ENCODE data around the gene DNAJC7. TPM values are rescaled to one million over a fixed set of nuclear protein-coding genes. Genes with fewer than 3 reads are reported as not detected.

DNAJC7 gene
- total RNA-seq (10 to 100 TPM; 62.1 to 82.0 TPM), polyA plus RNA-seq (ENCODE audit: insufficient read length in 6 of 6) (100 to 1,000 TPM; 131 to 161 (median 141) TPM)
- long read RNA-seq, donor 1, transcript DNAJC7-203 (14 exons, 2,022 nt) = minor isoform, 17 of 162 reads
- long read RNA-seq, donor 1, transcript DNAJC7-217 (1 exons, 1,762 nt) = major isoform, 74 of 162 reads
- long read RNA-seq, donor 1, partial matches to known transcripts = 39 of 162 reads
- long read RNA-seq, donor 1, other reads (novel, unspliced or antisense) = 30 of 162 reads
- long read RNA-seq, donor 2, transcript DNAJC7-217 (1 exons, 1,762 nt) = major isoform, 54 of 83 reads
- long read RNA-seq, donor 2, transcript DNAJC7-203 (14 exons, 2,022 nt) = minor isoform, 7 of 83 reads
- long read RNA-seq, donor 2, partial matches to known transcripts = 20 of 83 reads
- long read RNA-seq, donor 2, other reads (novel, unspliced or antisense) = 0 of 83 reads
- long read RNA-seq, donor 3, transcript DNAJC7-203 (14 exons, 2,022 nt) = major isoform, 16 of 44 reads
- long read RNA-seq, donor 3, transcript DNAJC7-217 (1 exons, 1,762 nt) = minor isoform, 14 of 44 reads
- long read RNA-seq, donor 3, partial matches to known transcripts = 13 of 44 reads
- long read RNA-seq, donor 3, other reads (novel, unspliced or antisense) = 0 of 44 reads
- long read RNA-seq, donor 4, transcript DNAJC7-203 (14 exons, 2,022 nt) = major isoform, 7 of 41 reads
- long read RNA-seq, donor 4, partial matches to known transcripts = 32 of 41 reads
- long read RNA-seq, donor 4, other reads (novel, unspliced or antisense) = 2 of 41 reads
- long read RNA-seq, donor 5, transcript DNAJC7-217 (1 exons, 1,762 nt) = major isoform, 42 of 50 reads
- long read RNA-seq, donor 5, transcript DNAJC7-203 (14 exons, 2,022 nt) = minor isoform, 6 of 50 reads
- long read RNA-seq, donor 5, partial matches to known transcripts = 0 of 50 reads
- long read RNA-seq, donor 5, other reads (novel, unspliced or antisense) = 0 of 50 reads
- long read RNA-seq, donor 6, transcript DNAJC7-217 (1 exons, 1,762 nt) = major isoform, 22 of 39 reads
- long read RNA-seq, donor 6, transcript DNAJC7-203 (14 exons, 2,022 nt) = minor isoform, 10 of 39 reads
- long read RNA-seq, donor 6, partial matches to known transcripts = 5 of 39 reads
- long read RNA-seq, donor 6, other reads (novel, unspliced or antisense) = 0 of 39 reads
- long read RNA-seq, donor 7, transcript DNAJC7-217 (1 exons, 1,762 nt) = major isoform, 53 of 75 reads
- long read RNA-seq, donor 7, transcript DNAJC7-203 (14 exons, 2,022 nt) = minor isoform, 6 of 75 reads
- long read RNA-seq, donor 7, partial matches to known transcripts = 13 of 75 reads
- long read RNA-seq, donor 7, other reads (novel, unspliced or antisense) = 0 of 75 reads
- long read RNA-seq, donor 8, transcript DNAJC7-203 (14 exons, 2,022 nt) = minor isoform, 9 of 71 reads
- long read RNA-seq, donor 8, transcript DNAJC7-217 (1 exons, 1,762 nt) = major isoform, 43 of 71 reads
- long read RNA-seq, donor 8, partial matches to known transcripts = 19 of 71 reads
- long read RNA-seq, donor 8, other reads (novel, unspliced or antisense) = 0 of 71 reads
- long read RNA-seq, donor 9 = 0 reads
- long read RNA-seq, donor 10, partial matches to known transcripts = 28 of 29 reads
- long read RNA-seq, donor 10, other reads (novel, unspliced or antisense) = 1 of 29 reads
- long read RNA-seq, donor 11 = 0 reads
- long read RNA-seq, donor 12, transcript DNAJC7-217 (1 exons, 1,762 nt) = major isoform, 36 of 57 reads
- long read RNA-seq, donor 12, transcript DNAJC7-203 (14 exons, 2,022 nt) = minor isoform, 11 of 57 reads
- long read RNA-seq, donor 12, partial matches to known transcripts = 9 of 57 reads
- long read RNA-seq, donor 12, other reads (novel, unspliced or antisense) = 0 of 57 reads

DNA sequence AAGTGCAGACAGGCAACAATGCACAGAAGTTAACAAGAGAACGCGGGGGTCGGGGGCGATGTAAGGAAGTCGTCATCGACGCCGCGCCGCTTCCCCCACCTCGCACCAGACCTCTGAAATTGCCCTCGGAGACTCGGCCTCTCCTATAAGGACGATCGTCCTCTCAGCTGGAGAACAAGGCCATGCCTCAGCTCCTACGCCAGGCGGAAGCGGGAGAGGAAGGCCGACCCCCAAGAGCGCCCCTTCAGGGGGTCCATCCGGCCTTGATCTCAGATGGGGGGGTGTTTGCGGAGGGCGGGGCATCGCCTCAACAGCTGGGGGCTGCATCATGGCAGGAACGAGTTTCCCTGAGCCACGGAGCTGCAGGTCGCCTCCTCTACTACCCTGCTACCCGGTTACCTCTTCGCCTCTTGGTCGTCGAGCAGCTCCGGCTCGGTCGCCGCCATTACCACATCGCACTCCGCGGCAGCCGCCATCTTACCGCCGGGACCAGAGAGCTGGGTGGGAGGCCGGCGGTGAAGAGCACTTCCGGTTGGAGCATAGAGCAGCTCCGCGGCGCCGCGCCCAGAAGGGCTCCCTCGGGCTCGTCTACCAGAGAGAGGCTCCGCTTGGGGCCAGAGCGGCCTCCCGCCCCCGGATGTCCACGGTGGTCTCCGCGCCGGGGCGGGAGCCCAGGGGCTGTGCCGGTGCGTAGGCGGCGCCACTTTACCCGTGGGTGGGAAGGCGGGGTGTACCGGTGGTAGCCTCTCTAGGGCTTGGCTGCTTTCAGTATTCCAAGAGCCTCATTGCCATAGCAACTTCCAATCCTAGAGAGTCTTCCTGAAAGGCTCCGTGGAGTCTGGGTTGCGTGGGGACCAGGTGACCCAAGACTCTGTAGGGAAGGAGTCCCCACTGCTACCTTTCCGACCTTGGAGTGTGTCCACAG is at the start of gene DNAJC7:
DNAJC7 (minus strand) TSS at position 499 of the 925 bp plus-strand sequence; CDS start at position 476, 23 bp downstream.
- DNase-seq (peak; percentile 89 to 98 (median 95)), ATAC-seq (peak; percentile 94)
- no peak for TF ChIP-seq CTCF (IDR thresholded peaks at IDR 0.05)
- H3K36me3 ChIP-seq = peaks cover 0 to 12% of the 10 kb centered on the region in 2 donors
- no peaks in the 10 kb centered on the region for H3K9me3 ChIP-seq
- H3K27me3 ChIP-seq = no peaks in the 10 kb centered on the region
- intact Hi-C loops (cut with DNase I) = loop anchor here in 1 of 2 donors (10.0 kb wide), 1 partner anchor 52 kb away; the partner anchor contains the start of gene CNP
- H3K4me3 ChIP-seq = peak within 1 kb of the TSS; percentile 90 to 96
- peak within 1 kb of the TSS; percentile 93 to 94 for H3K27ac ChIP-seq
- H3K4me1 ChIP-seq = peaks cover 21 to 72% of the 10 kb centered on the region in 2 donors

- intact Hi-C loops (cut with DNase I) = no loop called here
- DNase-seq (no peak), ATAC-seq (no peak)
- peaks cover 0 to 10% of the 10 kb centered on the region in 2 donors for H3K4me1 ChIP-seq
- no peak overlapping the region for H3K27ac ChIP-seq
- peaks cover 0 to 9% of the 10 kb centered on the region in 2 donors for H3K27me3 ChIP-seq
- no peak overlapping the region for H3K4me3 ChIP-seq
- H3K36me3 ChIP-seq = no peaks in the 10 kb centered on the region
- H3K9me3 ChIP-seq = no peaks in the 10 kb centered on the region
- no peak for TF ChIP-seq CTCF (IDR thresholded peaks at IDR 0.05)
Measured at GRCh38 chr17:42065201-42065600, 48.0 kb upstream of the DNAJC7 start.

- no peaks in the 10 kb centered on the region for H3K27me3 ChIP-seq
- intact Hi-C loops (cut with DNase I) = no loop called here
- H3K4me3 ChIP-seq = no peak overlapping the region
- H3K9me3 ChIP-seq = no peaks in the 10 kb centered on the region
- H3K36me3 ChIP-seq = no peaks in the 10 kb centered on the region
- no peak for DNase-seq
- no peak overlapping the region for H3K27ac ChIP-seq
- peaks cover 0 to 8% of the 10 kb centered on the region in 2 donors for H3K4me1 ChIP-seq
- TF ChIP-seq CTCF (IDR thresholded peaks at IDR 0.05) = no peak
- ATAC-seq = no peak
Measured at GRCh38 chr17:42062681-42063080, 45.4 kb upstream of the DNAJC7 start.
